OCI-LY7 (cell line): ENCODE data around the gene L3MBTL1. TPM values are rescaled to one million over a fixed set of nuclear protein-coding genes. Genes with fewer than 3 reads are reported as not detected.

Experiments used
- BruUV-seq: library from RNA; stranded (reverse); fragments of 400-500 nt; replicated peaks from 2 replicates; lab custom pipeline; 2021; lab: Mats Ljungman, UMichigan
- CTCF ChIA-PET: fragments of 300-600 bp; sonication (Branson Sonifier 250); formaldehyde crosslinking; loops from one replicate; lab custom pipeline; 2022; ENCODE audit warnings: antibody characterized with exemption; ENCODE audit not compliant: unreplicated experiment; lab: Charles Lee
- POLR2A ChIA-PET: fragments of 300-600 bp; sonication (Branson Sonifier 250); formaldehyde crosslinking; loops from one replicate; lab custom pipeline; 2022; ENCODE audit warnings: antibody characterized with exemption; lab: Charles Lee
- DNase-seq: peaks from one replicate; pipeline ENCODE4 v3.0.0-alpha.2; 2015; ENCODE audit warnings: low spot score
- H2AFZ ChIP-seq: fragments of 200-600 bp; sonication (generic), shearing (Covaris generic); 2 replicates; pipeline ENCODE4 v1.6.1; 2014; ENCODE audit warnings: mild to moderate bottlenecking, antibody characterized with exemption, low read length, moderate library complexity
- H3K27ac ChIP-seq: fragments of 200-600 bp; sonication (generic); 2 replicates; pipeline ENCODE4 v1.5.1; 2014; ENCODE audit warnings: mixed run types, low read depth, mild to moderate bottlenecking, moderate library complexity, low read length, inconsistent platforms; ENCODE audit not compliant: poor library complexity, severe bottlenecking
- H3K36me3 ChIP-seq: fragments of 200-600 bp; sonication (generic); 2 replicates; pipeline ENCODE4 v1.6.1; 2014; ENCODE audit warnings: mild to moderate bottlenecking, antibody characterized with exemption, low read length, moderate library complexity, mixed read lengths; ENCODE audit not compliant: insufficient read depth
- H3K4me1 ChIP-seq: fragments of 200-600 bp; sonication (generic); 2 replicates; pipeline ENCODE4 v1.5.1; 2014; ENCODE audit warnings: mild to moderate bottlenecking, low read length; ENCODE audit not compliant: insufficient read depth, poor library complexity, severe bottlenecking
- H3K4me2 ChIP-seq: fragments of 200-600 bp; sonication (generic); 2 replicates; pipeline ENCODE4 v1.6.1; 2014; ENCODE audit warnings: mild to moderate bottlenecking, low read length
- H3K4me3 ChIP-seq: fragments of 200-600 bp; sonication (generic); 2 replicates; pipeline ENCODE4 v1.5.1; 2014; ENCODE audit warnings: mild to moderate bottlenecking, low read depth, low read length; ENCODE audit not compliant: poor library complexity, severe bottlenecking
- H3K79me2 ChIP-seq: fragments of 200-600 bp; sonication (generic); 2 replicates; pipeline ENCODE4 v1.6.1; 2016; ENCODE audit warnings: low read depth, mild to moderate bottlenecking, low read length, moderate library complexity, mixed read lengths; ENCODE audit not compliant: insufficient read depth
- H3K9me2 ChIP-seq: fragments of 200-600 bp; sonication (generic); 2 replicates; pipeline ENCODE4 v1.6.1; 2016; ENCODE audit warnings: mild to moderate bottlenecking, low read length, mixed read lengths; ENCODE audit not compliant: insufficient read depth
- H3K9me3 ChIP-seq: fragments of 200-600 bp; sonication (generic); 2 replicates; pipeline ENCODE4 v1.6.1; 2014; ENCODE audit warnings: mild to moderate bottlenecking, mixed run types, low read length, mixed read lengths
- H4K20me1 ChIP-seq: fragments of 200-600 bp; sonication (generic); 2 replicates; pipeline ENCODE4 v1.6.1; 2014; ENCODE audit warnings: mild to moderate bottlenecking, antibody characterized with exemption, low read length, moderate library complexity, mixed read lengths; ENCODE audit not compliant: insufficient read depth
- CTCF ChIP-seq: fragments of 200-600 bp; sonication (generic); conservative IDR thresholded peaks from 2 replicates; pipeline ENCODE4 v1.5.1; 2014; ENCODE audit warnings: mild to moderate bottlenecking, antibody characterized with exemption, low read length, moderate library complexity, mixed read lengths
- EZH2phosphoT487 ChIP-seq: fragments of 200-600 bp; sonication (generic); IDR thresholded peaks from 2 replicates; pipeline ENCODE4 v1.6.1; 2018; ENCODE audit warnings: low read depth, borderline replicate concordance, mild to moderate bottlenecking, mixed run types, antibody characterized with exemption, low read length, moderate library complexity, mixed read lengths
- intact Hi-C: fragments of 100-400 bp; cut with micrococcal nuclease; formaldehyde crosslinking; loops from one replicate; pipeline ENCODE4 v1.10.0; 2022; ENCODE audit not compliant: unreplicated experiment
- total RNA-seq, 2 experiments: library from RNA; depleted of rRNA in 1 of 2; stranded (reverse); fragments of >200 nt in 1 of 2; shearing (Covaris generic) in 1 of 2; gene quantifications; 2 replicates each; pipeline ENCODE4 v1.2.3, GENCODE V29; 2014 to 2022

The L3MBTL1 gene
- total RNA-seq, 2 experiments from 2014 or later = 22.4 to 27.8 TPM

GRCh38 chr20:43565758-43566104, 58.2 kb downstream of the L3MBTL1 start:
- no peak for TF ChIP-seq CTCF
- no peak for TF ChIP-seq EZH2phosphoT487
- Histone ChIP-seq H3K27ac (no peak overlapping the region), H3K36me3 (no peaks in the 10 kb centered on the region), H3K9me2 (no peaks in the 10 kb centered on the region), H2AFZ (no peak overlapping the region), H4K20me1 (no peaks in the 10 kb centered on the region), H3K4me1 (no peaks in the 10 kb centered on the region), H3K4me3 (no peak overlapping the region), H3K79me2 (no peaks in the 10 kb centered on the region), H3K4me2 (no peak overlapping the region), H3K9me3 (no peaks in the 10 kb centered on the region)
- intact Hi-C loops = loop anchor here (10.0 kb wide), 1 partner anchor 129 kb away; no protein-coding TSS in a partner anchor
- BruUV-seq = no TSS peak
- ChIA-PET POLR2A (interaction anchor here (0.5 kb wide), 1 partner anchor 191 kb away, joined by 3 read pairs; no protein-coding TSS in a partner anchor), CTCF (no interaction called here)
- DNase-seq = no peak

- no TSS peak for BruUV-seq
- intact Hi-C loops = loop anchor here (10.0 kb wide), 1 partner anchor 127 kb away; no protein-coding TSS in a partner anchor
Measured at GRCh38 chr20:43567477-43567876, 60.0 kb downstream of the L3MBTL1 start.

More at GRCh38 chr20:43567477-43567876, 60.0 kb downstream of the L3MBTL1 start:
- CTCF ChIA-PET = no interaction called here
- no peaks in the 10 kb centered on the region for H3K79me2 ChIP-seq
- no peaks in the 10 kb centered on the region for H3K4me1 ChIP-seq
- H2AFZ ChIP-seq = no peak overlapping the region
- no peaks in the 10 kb centered on the region for H4K20me1 ChIP-seq
- H3K4me3 ChIP-seq = no peak overlapping the region
- TF ChIP-seq CTCF = no peak
- no peak for TF ChIP-seq EZH2phosphoT487
- H3K9me2 ChIP-seq = no peaks in the 10 kb centered on the region
- H3K36me3 ChIP-seq = no peaks in the 10 kb centered on the region
- H3K27ac ChIP-seq = no peak overlapping the region
- POLR2A ChIA-PET = no interaction called here
- H3K4me2 ChIP-seq = no peak overlapping the region
- no peaks in the 10 kb centered on the region for H3K9me3 ChIP-seq
- no peak for DNase-seq
